Colonic mucosa (tissue), 4 donors: Measurements from ENCODE around the gene MYEF2. TPM values are rescaled to one million over a fixed set of nuclear protein-coding genes. Genes with fewer than 3 reads are reported as not detected.

Experiments
- DNase-seq: peaks from one replicate; pipeline ENCODE4 v3.0.0-alpha.2; 2020
- H3K27ac ChIP-seq: fragments of 200-600 bp; one replicate; pipeline ENCODE4 v1.8.0; 2021
- H3K27me3 ChIP-seq: fragments of 200-600 bp; one replicate; pipeline ENCODE4 v1.8.0; 2021
- H3K36me3 ChIP-seq: fragments of 200-600 bp; one replicate; pipeline ENCODE4 v1.8.0; 2021
- H3K4me1 ChIP-seq: fragments of 200-600 bp; one replicate; pipeline ENCODE4 v1.8.0; 2021; ENCODE audit warnings: mild to moderate bottlenecking
- H3K4me3 ChIP-seq: fragments of 200-600 bp; one replicate; pipeline ENCODE4 v1.8.0; 2021
- H3K9ac ChIP-seq, 2 donors: one replicate each; pipeline ENCODE4 v1.7.0; 2013; ENCODE audit warnings: control low read depth in 2 of 2, low read depth in 2 of 2, low read length in 2 of 2
- H3K9me3 ChIP-seq: fragments of 200-600 bp; one replicate; pipeline ENCODE4 v1.8.0; 2021
- intact Hi-C: fragments of 100-400 bp; cut with DNase I; formaldehyde crosslinking; loops from one replicate; pipeline ENCODE4 v1.14.1; 2022
- total RNA-seq, 2 donors: library from RNA; stranded (reverse); fragmentation: NEBNext Ultra II Directional in 1 of 2; extraction: Animal tissue kit (Norgen Biotek cat#: 25700) in 1 of 2; gene quantifications; one replicate each; pipeline ENCODE4 v1.2.1, GENCODE V29; 2021
- TF ChIP-seq, protein P1 (sequence below): fragments of 200-600 bp; IDR thresholded peaks from one replicate; pipeline ENCODE4 v1.8.0; 2022; ENCODE audit warnings: antibody characterized with exemption, mild to moderate bottlenecking
- donor health status: healthy.
- donor health status: DM: no; HTN: no; CAD: no.
- donor health status: DM: no; HTN: no; CAD: no.

MYEF2 gene
- total RNA-seq, 2 donors from 2014 or later, result 12.4 to 13.5 TPM

DNA sequence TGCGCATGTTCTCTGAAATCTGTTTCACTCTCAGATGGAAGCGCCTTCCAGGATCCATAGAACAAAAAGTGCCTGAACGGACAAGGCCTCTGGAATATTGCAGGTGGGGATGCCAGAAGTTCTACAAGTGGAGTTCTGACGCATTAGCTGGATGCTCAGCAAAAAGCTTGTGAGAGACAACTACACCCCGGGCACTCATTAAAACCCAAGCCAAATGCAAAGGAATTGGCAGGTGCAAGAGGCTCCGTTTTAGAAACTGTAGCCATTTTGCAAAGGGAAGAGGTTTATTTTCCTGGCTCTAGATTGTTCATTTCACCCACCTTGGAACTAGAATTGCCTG, 92.5 kb downstream of the MYEF2 start:
- H3K36me3 ChIP-seq, result no peaks in the 10 kb centered on the region
- DNase-seq, result no peak
- no peak overlapping the region for H3K9ac ChIP-seq
- H3K27me3 ChIP-seq, result no peaks in the 10 kb centered on the region
- no peak overlapping the region for H3K27ac ChIP-seq
- TF ChIP-seq, protein P1, sequence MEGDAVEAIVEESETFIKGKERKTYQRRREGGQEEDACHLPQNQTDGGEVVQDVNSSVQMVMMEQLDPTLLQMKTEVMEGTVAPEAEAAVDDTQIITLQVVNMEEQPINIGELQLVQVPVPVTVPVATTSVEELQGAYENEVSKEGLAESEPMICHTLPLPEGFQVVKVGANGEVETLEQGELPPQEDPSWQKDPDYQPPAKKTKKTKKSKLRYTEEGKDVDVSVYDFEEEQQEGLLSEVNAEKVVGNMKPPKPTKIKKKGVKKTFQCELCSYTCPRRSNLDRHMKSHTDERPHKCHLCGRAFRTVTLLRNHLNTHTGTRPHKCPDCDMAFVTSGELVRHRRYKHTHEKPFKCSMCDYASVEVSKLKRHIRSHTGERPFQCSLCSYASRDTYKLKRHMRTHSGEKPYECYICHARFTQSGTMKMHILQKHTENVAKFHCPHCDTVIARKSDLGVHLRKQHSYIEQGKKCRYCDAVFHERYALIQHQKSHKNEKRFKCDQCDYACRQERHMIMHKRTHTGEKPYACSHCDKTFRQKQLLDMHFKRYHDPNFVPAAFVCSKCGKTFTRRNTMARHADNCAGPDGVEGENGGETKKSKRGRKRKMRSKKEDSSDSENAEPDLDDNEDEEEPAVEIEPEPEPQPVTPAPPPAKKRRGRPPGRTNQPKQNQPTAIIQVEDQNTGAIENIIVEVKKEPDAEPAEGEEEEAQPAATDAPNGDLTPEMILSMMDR, result no peak
- no peaks in the 10 kb centered on the region for H3K4me1 ChIP-seq
- H3K4me3 ChIP-seq, result no peak overlapping the region
- intact Hi-C loops, result no loop called here
- no peaks in the 10 kb centered on the region for H3K9me3 ChIP-seq

- Histone ChIP-seq H3K9me3 (no peaks in the 10 kb centered on the region), H3K27me3 (no peaks in the 10 kb centered on the region), H3K36me3 (no peaks in the 10 kb centered on the region), H3K9ac (no peak overlapping the region), H3K4me3 (no peak overlapping the region), H3K4me1 (no peaks in the 10 kb centered on the region), H3K27ac (no peak overlapping the region)
- intact Hi-C loops, result no loop called here
- TF ChIP-seq, protein P1, result peak; percentile 32
- DNase-seq, result no peak
These were observed 93.1 kb downstream of the MYEF2 start for GRCh38 chr15:48084759-48085590.

Other genes starting within 250 kb of the MYEF2 start
- gene SLC24A5, start 57.3 kb downstream of the MYEF2 start, total RNA-seq, result not detected
- under 1 TPM; 0.07 to 0.16 TPM for gene CTXN2, start 13.4 kb upstream of the MYEF2 start, total RNA-seq
- gene SLC12A1, start 28.0 kb upstream of the MYEF2 start, total RNA-seq, result not detected
- 100 to 1,000 TPM in 1 of 2 donors, 10 to 100 TPM in 1; 69.2 to 153 TPM for gene DUT, start 153.1 kb upstream of the MYEF2 start, total RNA-seq